ENCODE data around the gene FASN. TPM values are rescaled to one million over a fixed set of nuclear protein-coding genes. Genes with fewer than 3 reads are reported as not detected.

FASN gene
- total and polyA plus RNA-seq, 8 donors = 18.0 to 550 (median 40.0) TPM

DNA sequence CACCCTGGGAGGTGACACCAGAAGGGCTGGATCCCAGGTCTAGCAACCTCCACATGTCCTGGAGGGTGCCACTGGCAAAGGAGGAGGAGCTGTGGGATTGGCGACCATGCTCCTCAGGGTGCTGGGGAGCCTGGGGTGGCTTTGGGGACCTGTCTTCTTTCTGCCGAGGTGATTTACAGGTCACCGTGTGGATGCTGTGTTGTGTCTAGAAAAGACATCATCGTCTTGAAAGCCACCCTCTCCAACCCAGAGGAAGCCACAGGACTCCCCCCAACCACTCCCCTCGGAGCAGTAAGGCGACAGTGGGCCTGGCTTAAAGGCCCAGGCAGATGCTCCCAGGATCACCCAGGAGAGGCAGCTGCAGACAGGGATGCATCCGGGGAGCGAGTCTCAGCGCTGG, 29.7 kb upstream of the FASN start:
- intact Hi-C loops (cut with DNase I) = no loop called here
- Histone ChIP-seq H3K36me3 (peaks cover 0 to 22% of the 10 kb centered on the region in 2 donors), H3K27me3 (no peaks in the 10 kb centered on the region), H3K9me3 (no peaks in the 10 kb centered on the region), H3K4me3 (no peak overlapping the region), H3K27ac (no peak overlapping the region), H3K4me1 (peaks cover 0 to 2% of the 10 kb centered on the region in 2 donors)
- TF ChIP-seq, protein P1, sequence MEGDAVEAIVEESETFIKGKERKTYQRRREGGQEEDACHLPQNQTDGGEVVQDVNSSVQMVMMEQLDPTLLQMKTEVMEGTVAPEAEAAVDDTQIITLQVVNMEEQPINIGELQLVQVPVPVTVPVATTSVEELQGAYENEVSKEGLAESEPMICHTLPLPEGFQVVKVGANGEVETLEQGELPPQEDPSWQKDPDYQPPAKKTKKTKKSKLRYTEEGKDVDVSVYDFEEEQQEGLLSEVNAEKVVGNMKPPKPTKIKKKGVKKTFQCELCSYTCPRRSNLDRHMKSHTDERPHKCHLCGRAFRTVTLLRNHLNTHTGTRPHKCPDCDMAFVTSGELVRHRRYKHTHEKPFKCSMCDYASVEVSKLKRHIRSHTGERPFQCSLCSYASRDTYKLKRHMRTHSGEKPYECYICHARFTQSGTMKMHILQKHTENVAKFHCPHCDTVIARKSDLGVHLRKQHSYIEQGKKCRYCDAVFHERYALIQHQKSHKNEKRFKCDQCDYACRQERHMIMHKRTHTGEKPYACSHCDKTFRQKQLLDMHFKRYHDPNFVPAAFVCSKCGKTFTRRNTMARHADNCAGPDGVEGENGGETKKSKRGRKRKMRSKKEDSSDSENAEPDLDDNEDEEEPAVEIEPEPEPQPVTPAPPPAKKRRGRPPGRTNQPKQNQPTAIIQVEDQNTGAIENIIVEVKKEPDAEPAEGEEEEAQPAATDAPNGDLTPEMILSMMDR (IDR thresholded peaks at IDR 0.05) = no peak
- DNase-seq = no peak
- no peak for ATAC-seq

DNA sequence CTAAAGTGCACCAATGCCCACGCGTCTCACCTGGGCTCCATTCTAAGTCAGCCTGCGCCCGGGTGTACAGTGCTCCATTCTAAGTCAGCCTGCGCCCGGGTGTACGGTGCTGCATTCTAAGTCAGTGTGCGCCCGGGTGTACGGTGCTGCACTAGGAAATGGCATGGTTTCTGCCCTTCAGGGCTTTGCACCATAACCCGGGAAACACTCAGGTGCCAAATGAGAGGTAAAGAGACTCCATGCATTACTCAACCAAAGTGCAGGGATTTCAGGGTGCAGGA, 29.2 kb upstream of the FASN start:
- TF ChIP-seq, protein P1 (IDR thresholded peaks at IDR 0.05) = no peak
- Histone ChIP-seq H3K36me3 (peaks cover 0 to 25% of the 10 kb centered on the region in 2 donors), H3K9me3 (no peaks in the 10 kb centered on the region), H3K4me3 (no peak overlapping the region), H3K27ac (no peak overlapping the region), H3K27me3 (no peaks in the 10 kb centered on the region), H3K4me1 (no peaks in the 10 kb centered on the region)
- intact Hi-C loops (cut with DNase I) = no loop called here
- ATAC-seq (no peak), DNase-seq (no peak)

DNA sequence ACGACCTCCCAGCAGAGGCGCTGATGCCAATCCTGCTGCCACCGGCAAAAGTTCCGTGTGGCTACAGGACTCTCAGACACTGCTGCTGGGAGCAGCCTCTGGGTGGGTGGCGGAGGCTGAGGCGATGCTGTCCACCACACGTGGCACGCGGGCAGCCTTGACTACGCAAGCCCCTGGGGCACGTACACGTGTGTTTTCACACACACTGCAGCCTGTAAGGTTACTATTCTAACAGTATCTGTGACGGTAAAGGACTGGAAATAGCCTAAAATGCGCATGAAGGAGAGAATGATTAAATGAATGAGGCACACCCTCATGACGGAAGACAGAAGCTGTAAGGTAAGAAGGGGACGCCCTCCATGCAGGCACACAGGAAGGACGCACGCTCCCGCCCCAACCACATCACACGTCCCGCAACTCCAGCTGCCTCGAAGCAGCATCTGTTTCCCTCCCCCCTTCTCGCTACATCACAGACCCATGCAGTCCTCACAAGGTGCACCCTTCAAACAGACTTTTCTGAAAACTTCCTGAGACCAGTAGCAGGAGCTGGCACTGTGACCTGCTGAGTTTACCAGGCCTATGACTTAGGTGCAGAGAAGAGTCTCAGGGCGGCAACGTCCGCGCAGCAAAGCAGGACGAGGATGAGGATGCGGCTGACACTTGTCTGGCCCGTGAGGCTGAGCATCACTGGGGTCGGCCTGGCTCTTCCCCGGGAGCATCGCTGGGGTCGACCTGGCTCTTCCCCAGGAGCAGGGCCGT, 28.7 kb upstream of the FASN start:
- TF ChIP-seq, protein P1 (IDR thresholded peaks at IDR 0.05) = no peak
- intact Hi-C loops (cut with DNase I) = no loop called here
- no peaks in the 10 kb centered on the region for H3K9me3 ChIP-seq
- no peak overlapping the region for H3K27ac ChIP-seq
- no peaks in the 10 kb centered on the region for H3K4me1 ChIP-seq
- H3K27me3 ChIP-seq = no peaks in the 10 kb centered on the region
- DNase-seq (no peak), ATAC-seq (no peak)
- H3K4me3 ChIP-seq = no peak overlapping the region
- H3K36me3 ChIP-seq = peaks cover 0 to 31% of the 10 kb centered on the region in 2 donors

DNA sequence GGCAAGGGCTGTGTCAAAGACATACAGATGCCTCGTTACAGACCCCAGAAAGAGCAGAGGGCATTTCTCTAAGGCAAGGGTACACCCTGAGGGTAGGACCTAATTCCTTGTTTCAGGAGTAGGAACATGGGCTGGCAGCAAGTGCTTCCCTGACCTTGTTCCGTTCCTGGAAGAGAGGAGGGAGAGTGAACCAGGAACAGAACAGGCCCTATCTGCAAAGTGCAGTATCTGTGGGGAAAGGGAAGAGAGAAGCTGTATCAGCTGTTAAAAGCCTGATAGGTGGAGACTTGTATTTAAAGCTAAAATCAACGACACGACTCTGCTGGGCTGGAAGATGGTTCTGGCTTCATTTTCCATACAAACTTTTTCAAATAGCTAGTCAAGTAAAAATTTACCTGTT, 26.1 kb upstream of the FASN start:
- ATAC-seq (no peak), DNase-seq (no peak)
- TF ChIP-seq, protein P1 (IDR thresholded peaks at IDR 0.05) = no peak
- intact Hi-C loops (cut with DNase I) = no loop called here
- Histone ChIP-seq H3K4me3 (no peak overlapping the region), H3K4me1 (no peaks in the 10 kb centered on the region), H3K9me3 (no peaks in the 10 kb centered on the region), H3K27ac (no peak overlapping the region), H3K36me3 (peaks cover 0 to 33% of the 10 kb centered on the region in 2 donors), H3K27me3 (no peaks in the 10 kb centered on the region)

DNA sequence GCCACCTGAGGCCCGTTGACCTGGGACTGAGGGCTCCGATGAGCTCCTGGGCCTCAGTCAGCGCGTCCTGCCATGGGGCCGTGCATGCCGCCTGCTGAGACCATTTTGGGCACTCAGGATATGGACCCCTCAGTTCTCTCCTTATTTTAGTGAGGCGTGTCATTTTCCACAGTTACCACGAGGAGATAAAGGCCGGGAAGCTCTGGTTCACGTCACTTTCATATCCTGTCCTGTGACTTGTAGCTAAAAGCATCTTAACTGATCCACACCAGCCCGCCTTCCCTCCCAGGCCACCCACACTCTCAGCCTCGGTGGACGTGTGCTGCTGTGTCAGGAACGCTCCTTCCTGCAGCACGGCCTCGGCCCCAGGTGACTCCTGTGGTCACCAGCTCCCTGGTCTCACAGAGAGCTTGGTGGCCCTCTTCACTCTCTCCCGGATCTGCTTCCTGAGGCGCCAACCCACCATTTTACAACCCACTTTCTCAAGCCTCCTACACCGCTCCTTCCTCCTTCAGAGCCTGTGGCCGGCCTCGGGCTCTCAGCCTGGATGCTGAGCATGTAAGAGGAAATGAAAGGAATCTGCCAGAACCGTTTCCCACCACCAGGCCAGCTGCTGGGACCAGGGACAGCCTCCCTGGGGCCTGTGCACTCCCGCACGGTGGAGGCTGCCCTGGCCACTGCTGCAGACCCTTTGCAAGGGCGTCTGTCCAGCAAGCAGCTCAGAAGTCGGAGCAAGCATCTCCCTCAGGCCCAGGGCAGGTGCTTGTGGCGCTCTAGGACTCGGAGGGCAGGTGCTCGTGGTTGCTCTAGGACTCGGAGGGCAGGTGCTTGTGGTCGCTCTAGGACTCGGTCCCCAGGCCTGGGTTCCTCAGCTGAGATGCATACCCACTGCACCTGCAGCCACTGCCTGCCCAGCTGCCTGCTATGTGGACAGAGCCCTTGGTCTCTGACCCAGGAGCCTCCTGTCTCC, 23.9 kb upstream of the FASN start:
- TF ChIP-seq, protein P1 (IDR thresholded peaks at IDR 0.05) = no peak
- Histone ChIP-seq H3K27ac (no peak overlapping the region), H3K27me3 (no peaks in the 10 kb centered on the region), H3K4me1 (peaks cover 0 to 9% of the 10 kb centered on the region in 2 donors), H3K4me3 (no peak overlapping the region), H3K9me3 (no peaks in the 10 kb centered on the region), H3K36me3 (peaks cover 0 to 21% of the 10 kb centered on the region in 2 donors)
- intact Hi-C loops (cut with DNase I) = no loop called here
- ATAC-seq (no peak), DNase-seq (no peak)

Data from left lung (tissue), 10 donors.